ENCODE data around the gene MS4A12.

The MS4A12 gene

DNA sequence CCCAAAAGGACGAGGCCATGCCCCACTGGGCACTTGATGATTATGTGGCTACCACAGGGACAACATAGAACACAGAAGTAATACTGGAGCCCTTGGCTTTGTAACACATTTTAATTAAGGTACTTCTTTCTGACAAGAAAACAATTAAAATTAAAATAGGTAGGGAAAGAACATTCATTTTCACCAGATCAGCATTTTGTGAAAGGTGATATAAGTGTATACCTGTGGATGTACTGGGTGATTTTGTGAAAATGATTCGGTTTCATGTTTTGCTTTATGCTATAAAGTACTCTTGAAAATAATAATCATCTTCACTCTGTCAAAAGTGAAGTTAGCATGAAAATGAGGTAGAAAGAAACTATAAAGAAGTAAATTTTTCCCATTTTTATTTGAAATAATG, 876 bp downstream of the MS4A12 start:
- H3K79me2 ChIP-seq (ENCODE audit: control insufficient read depth, low read length): no peaks in the 10 kb centered on the region
- peaks cover 1% of the 10 kb centered on the region for H3K4me1 ChIP-seq (ENCODE audit: control insufficient read depth, low read length)
- no peak for TF ChIP-seq CTCF (IDR thresholded peaks at IDR 0.05; ENCODE audit: low read depth, low read length, poor library complexity, severe bottlenecking)
- TF ChIP-seq EZH2phosphoT487 (IDR thresholded peaks at IDR 0.05; ENCODE audit: borderline replicate concordance, low read length): no peak
- no peak overlapping the region for H3K4me2 ChIP-seq (ENCODE audit: low read length)
- no peak overlapping the region for H3K4me3 ChIP-seq (ENCODE audit: low read length)
- H3K36me3 ChIP-seq (ENCODE audit: control insufficient read depth, low read length): no peaks in the 10 kb centered on the region
- no peaks in the 10 kb centered on the region for H3K9me3 ChIP-seq (ENCODE audit: control insufficient read depth, insufficient read depth, low read length)
- H3K27me3 ChIP-seq (ENCODE audit: control insufficient read depth, low read length): no peaks in the 10 kb centered on the region
- H3F3A ChIP-seq (ENCODE audit: control insufficient read depth, insufficient read depth): no peaks in the 10 kb centered on the region
- no peaks in the 10 kb centered on the region for H3K9me2 ChIP-seq (replicated peaks; ENCODE audit: control insufficient read depth, low read length)
- H3K27ac ChIP-seq (ENCODE audit: low read depth, low read length): no peak overlapping the region
- no peaks in the 10 kb centered on the region for H4K20me1 ChIP-seq (ENCODE audit: control insufficient read depth, insufficient read depth, low read depth, low read length)

DNA sequence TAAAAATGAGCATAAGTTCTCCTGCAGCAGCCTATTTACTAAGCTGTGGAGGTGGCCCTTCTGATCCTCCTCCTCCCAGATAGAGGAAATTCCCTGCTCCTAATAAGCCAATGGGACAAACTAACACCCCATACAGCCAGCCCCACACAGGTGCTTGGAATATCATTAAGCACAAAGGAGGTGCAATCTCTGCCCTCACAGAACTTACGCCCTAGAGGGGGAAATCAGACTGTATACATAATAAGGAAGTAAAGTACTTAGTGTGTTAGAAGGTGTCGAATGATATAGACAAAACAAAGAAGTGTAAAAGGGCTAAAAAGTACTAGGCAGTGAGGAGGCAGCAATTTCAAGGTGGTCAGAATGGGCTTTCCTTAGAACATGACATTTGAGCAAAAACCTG, 5.8 kb downstream of the MS4A12 start:
- H3K4me2 ChIP-seq (ENCODE audit: low read length): no peak overlapping the region

GRCh38 chr11:60498853-60499252, 6.3 kb downstream of the MS4A12 start:
- TF ChIP-seq EZH2phosphoT487 (IDR thresholded peaks at IDR 0.05; ENCODE audit: borderline replicate concordance, low read length): no peak
- TF ChIP-seq CTCF (IDR thresholded peaks at IDR 0.05; ENCODE audit: low read depth, low read length, poor library complexity, severe bottlenecking): no peak
- H3K79me2 ChIP-seq (ENCODE audit: control insufficient read depth, low read length): no peaks in the 10 kb centered on the region
- peaks cover 9% of the 10 kb centered on the region for H3K4me1 ChIP-seq (ENCODE audit: control insufficient read depth, low read length)
- H3K4me2 ChIP-seq (ENCODE audit: low read length): no peak overlapping the region
- no peak overlapping the region for H3K27ac ChIP-seq (ENCODE audit: low read depth, low read length)
- H3K4me3 ChIP-seq (ENCODE audit: low read length): no peak overlapping the region
- no peaks in the 10 kb centered on the region for H4K20me1 ChIP-seq (ENCODE audit: control insufficient read depth, insufficient read depth, low read depth, low read length)
- H3K9me2 ChIP-seq (replicated peaks; ENCODE audit: control insufficient read depth, low read length): no peaks in the 10 kb centered on the region
- no peaks in the 10 kb centered on the region for H3K27me3 ChIP-seq (ENCODE audit: control insufficient read depth, low read length)
- no peaks in the 10 kb centered on the region for H3F3A ChIP-seq (ENCODE audit: control insufficient read depth, insufficient read depth)
- H3K36me3 ChIP-seq (ENCODE audit: control insufficient read depth, low read length): no peaks in the 10 kb centered on the region
- H3K9me3 ChIP-seq (ENCODE audit: control insufficient read depth, insufficient read depth, low read length): no peaks in the 10 kb centered on the region

More for the DNA sequence above, 5.8 kb downstream of the MS4A12 start:
- Histone ChIP-seq H3F3A (ENCODE audit: control insufficient read depth, insufficient read depth) (no peaks in the 10 kb centered on the region), H3K4me3 (ENCODE audit: low read length) (no peak overlapping the region), H3K36me3 (ENCODE audit: control insufficient read depth, low read length) (no peaks in the 10 kb centered on the region), H3K79me2 (ENCODE audit: control insufficient read depth, low read length) (no peaks in the 10 kb centered on the region), H4K20me1 (ENCODE audit: control insufficient read depth, insufficient read depth, low read depth, low read length) (no peaks in the 10 kb centered on the region), H3K9me2 (replicated peaks; ENCODE audit: control insufficient read depth, low read length) (no peaks in the 10 kb centered on the region), H3K27ac (ENCODE audit: low read depth, low read length) (no peak overlapping the region), H3K4me1 (ENCODE audit: control insufficient read depth, low read length) (peaks cover 9% of the 10 kb centered on the region), H3K27me3 (ENCODE audit: control insufficient read depth, low read length) (no peaks in the 10 kb centered on the region), H3K9me3 (ENCODE audit: control insufficient read depth, insufficient read depth, low read length) (no peaks in the 10 kb centered on the region)
- no peak for TF ChIP-seq EZH2phosphoT487 (IDR thresholded peaks at IDR 0.05; ENCODE audit: borderline replicate concordance, low read length)
- TF ChIP-seq CTCF (IDR thresholded peaks at IDR 0.05; ENCODE audit: low read depth, low read length, poor library complexity, severe bottlenecking): no peak

Measured in DOHH2 (cell line).